Esophagus squamous epithelium (tissue), 5 donors: ENCODE data around the gene OR11L1. TPM values are rescaled to one million over a fixed set of nuclear protein-coding genes. Genes with fewer than 3 reads are reported as not detected.

Source experiments
- DNase-seq: peaks from one replicate; lab custom pipeline; 2025; lab: John Stamatoyannopoulos, UW
- H3K27ac ChIP-seq, 4 donors: fragments of 200-600 bp; sonication (generic); one replicate each; pipeline ENCODE4 v1.5.1; 2016 to 2019; ENCODE audit warnings: mild to moderate bottlenecking in 1 of 4
- H3K27me3 ChIP-seq, 4 donors: fragments of 200-600 bp; sonication (generic); 1 replicate in 3 of 4; 2 replicates in 1 of 4; pipeline versions ENCODE4 v1.5.1 to v1.6.0; 2017 to 2021; ENCODE audit warnings: antibody characterized with exemption in 1 of 4
- H3K36me3 ChIP-seq, 3 donors: fragments of 200-600 bp; sonication (generic); one replicate each; pipeline ENCODE4 v1.5.1; 2016 to 2019
- H3K4me1 ChIP-seq, 3 donors: fragments of 200-600 bp; sonication (generic); one replicate each; pipeline ENCODE4 v1.5.1; 2017 to 2019
- H3K4me3 ChIP-seq, 4 donors: fragments of 200-600 bp; sonication (generic); 1 replicate in 3 of 4; 2 replicates in 1 of 4; pipeline ENCODE4 v1.5.1; 2016 to 2019; ENCODE audit warnings: mild to moderate bottlenecking in 2 of 4, moderate library complexity in 1 of 4
- H3K9me3 ChIP-seq, 3 donors: fragments of 200-600 bp; sonication (generic); one replicate each; pipeline ENCODE4 v1.5.1; 2016 to 2019
- POLR2A ChIP-seq, 4 donors: fragments of 450-650 bp; IDR thresholded peaks; one replicate each; pipeline ENCODE4 v1.6.1; 2017; ENCODE audit warnings: antibody characterized with exemption in 4 of 4, mild to moderate bottlenecking in 4 of 4, moderate library complexity in 3 of 4
- WGBS, 2 donors: methylation state at CpG; one replicate each; pipeline ENCODE4 v1.1.5; 2018; 5-methylcytosine and 5-hydroxymethylcytosine counted together
- intact Hi-C: fragments of 100-400 bp; cut with DNase I; formaldehyde crosslinking; loops from one replicate; pipeline ENCODE4 v1.15.0; 2022
- total RNA-seq, 4 donors: library from RNA; depleted of rRNA; stranded (reverse); fragments of >200 nt; gene quantifications; one replicate each; pipeline ENCODE4 v1.1.0, GENCODE V29; 2016
- TF ChIP-seq, protein P1 (sequence below), 6 experiments: fragments of 450-650 bp in 4 of 6; fragments of 200-600 bp in 2 of 6; sonication (generic) in 2 of 6; IDR thresholded peaks; one replicate each; pipeline ENCODE4 v1.5.1; 2016 to 2019; ENCODE audit warnings: antibody characterized with exemption in 6 of 6, mild to moderate bottlenecking in 4 of 6, moderate library complexity in 4 of 6
- donor health status: DM: yes; HTN: yes; CAD: no.

Gene OR11L1
- total RNA-seq, 4 donors from 2014 or later, result not detected

DNA sequence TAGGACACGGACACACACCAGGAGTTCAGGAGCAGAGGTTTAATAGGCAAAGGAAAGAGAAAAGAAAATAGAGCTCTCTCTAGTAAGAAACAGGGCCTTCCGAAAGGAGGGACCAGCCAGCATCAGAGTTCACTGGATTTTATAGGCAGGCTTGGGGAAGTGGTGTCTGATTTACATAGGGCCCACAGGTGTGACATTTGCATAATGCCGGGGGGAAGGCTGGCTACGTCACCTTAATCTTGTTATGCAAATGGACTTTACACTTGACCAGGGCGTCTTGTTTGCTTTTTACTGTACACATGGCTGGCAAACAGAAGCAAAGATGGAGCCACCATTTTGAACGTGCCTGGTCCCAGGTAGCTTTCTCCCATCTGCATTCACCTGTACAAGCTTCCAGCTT lies 17.7 kb downstream of the OR11L1 start, which contains the start of gene OR14A16:
Gene OR14A16, minus strand, starts transcription at position 97 of the 400 bp plus-strand sequence. CDS start 8,390 bp downstream, outside the sequence.
- Histone ChIP-seq H3K27ac (no peak within 1 kb of the TSS), H3K4me3 (no peak within 1 kb of the TSS), H3K4me1 (no peaks in the 10 kb centered on the region), H3K36me3 (no peaks in the 10 kb centered on the region), H3K27me3 (no peaks in the 10 kb centered on the region), H3K9me3 (no peaks in the 10 kb centered on the region)
- intact Hi-C loops, result no loop called here
- 55 to 57% methylated on average over 5 to 6 of the region's 6 CpGs for WGBS, 2 donors
- TF ChIP-seq, protein P1, sequence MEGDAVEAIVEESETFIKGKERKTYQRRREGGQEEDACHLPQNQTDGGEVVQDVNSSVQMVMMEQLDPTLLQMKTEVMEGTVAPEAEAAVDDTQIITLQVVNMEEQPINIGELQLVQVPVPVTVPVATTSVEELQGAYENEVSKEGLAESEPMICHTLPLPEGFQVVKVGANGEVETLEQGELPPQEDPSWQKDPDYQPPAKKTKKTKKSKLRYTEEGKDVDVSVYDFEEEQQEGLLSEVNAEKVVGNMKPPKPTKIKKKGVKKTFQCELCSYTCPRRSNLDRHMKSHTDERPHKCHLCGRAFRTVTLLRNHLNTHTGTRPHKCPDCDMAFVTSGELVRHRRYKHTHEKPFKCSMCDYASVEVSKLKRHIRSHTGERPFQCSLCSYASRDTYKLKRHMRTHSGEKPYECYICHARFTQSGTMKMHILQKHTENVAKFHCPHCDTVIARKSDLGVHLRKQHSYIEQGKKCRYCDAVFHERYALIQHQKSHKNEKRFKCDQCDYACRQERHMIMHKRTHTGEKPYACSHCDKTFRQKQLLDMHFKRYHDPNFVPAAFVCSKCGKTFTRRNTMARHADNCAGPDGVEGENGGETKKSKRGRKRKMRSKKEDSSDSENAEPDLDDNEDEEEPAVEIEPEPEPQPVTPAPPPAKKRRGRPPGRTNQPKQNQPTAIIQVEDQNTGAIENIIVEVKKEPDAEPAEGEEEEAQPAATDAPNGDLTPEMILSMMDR (IDR thresholded peaks at IDR 0.05), result no peak
- no peak for TF ChIP-seq POLR2A (IDR thresholded peaks at IDR 0.05)
- no peak for DNase-seq

DNA sequence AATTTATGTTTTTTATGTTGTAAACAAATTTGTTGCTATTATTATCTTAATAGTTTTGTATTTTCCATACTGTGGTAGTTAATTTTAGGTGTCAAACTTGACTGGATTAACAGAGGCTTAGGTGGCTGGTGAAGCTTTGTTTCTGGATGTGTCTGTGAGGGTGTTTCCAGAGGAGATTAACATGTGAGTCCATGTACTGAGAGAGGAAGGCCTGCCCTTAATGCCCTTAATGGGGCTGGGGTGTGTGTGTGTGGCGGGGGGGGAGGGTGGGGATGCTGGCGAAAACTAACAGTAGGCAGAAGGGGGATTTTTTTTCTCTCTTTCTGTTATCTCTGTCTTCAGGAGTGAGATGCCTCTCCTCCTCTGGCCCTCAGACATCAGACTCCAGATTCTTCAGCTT lies 19.6 kb downstream of the OR11L1 start:
- H3K4me3 ChIP-seq, result no peak overlapping the region
- H3K4me1 ChIP-seq, result no peaks in the 10 kb centered on the region
- no peaks in the 10 kb centered on the region for H3K9me3 ChIP-seq
- no peaks in the 10 kb centered on the region for H3K36me3 ChIP-seq
- DNase-seq, result no peak
- TF ChIP-seq POLR2A (IDR thresholded peaks at IDR 0.05), result no peak
- TF ChIP-seq, protein P1 (IDR thresholded peaks at IDR 0.05), result no peak
- no peaks in the 10 kb centered on the region for H3K27me3 ChIP-seq
- intact Hi-C loops, result no loop called here
- H3K27ac ChIP-seq, result no peak overlapping the region
- 64% methylated on average over 1 of the region's 2 CpGs; no CpG with 5 or more reads in 1 of the 2 donors for WGBS, 2 donors

DNA sequence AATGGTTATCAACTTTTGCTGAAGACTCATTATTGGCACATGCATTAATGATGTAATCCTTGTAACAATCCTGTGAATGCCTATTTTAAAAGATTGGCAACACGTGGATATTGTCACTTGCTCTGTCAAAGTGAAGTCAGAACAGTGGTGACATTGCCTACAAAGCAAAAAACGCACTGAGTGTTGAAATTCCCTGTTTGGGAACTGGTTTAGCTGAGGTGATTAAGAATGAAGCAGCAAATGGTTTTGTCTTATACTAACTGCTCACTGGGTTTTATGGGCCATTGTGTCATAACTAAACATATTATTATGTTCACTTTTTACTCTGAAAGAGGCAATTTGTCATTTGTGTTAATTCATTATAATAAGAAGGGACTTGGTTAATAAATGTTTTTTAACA lies 29.1 kb downstream of the OR11L1 start:
- intact Hi-C loops, result no loop called here
- DNase-seq, result no peak
- no peaks in the 10 kb centered on the region for H3K27me3 ChIP-seq
- no peaks in the 10 kb centered on the region for H3K4me1 ChIP-seq
- H3K9me3 ChIP-seq, result peaks cover 0 to 6% (median 0%) of the 10 kb centered on the region in 3 donors
- TF ChIP-seq, protein P1 (IDR thresholded peaks at IDR 0.05), result no peak
- no peak for TF ChIP-seq POLR2A (IDR thresholded peaks at IDR 0.05)
- H3K4me3 ChIP-seq, result no peak overlapping the region
- H3K27ac ChIP-seq, result no peak overlapping the region
- WGBS, 2 donors, result 34 to 40% methylated on average over 2 of the region's 2 CpGs
- H3K36me3 ChIP-seq, result no peaks in the 10 kb centered on the region

DNA sequence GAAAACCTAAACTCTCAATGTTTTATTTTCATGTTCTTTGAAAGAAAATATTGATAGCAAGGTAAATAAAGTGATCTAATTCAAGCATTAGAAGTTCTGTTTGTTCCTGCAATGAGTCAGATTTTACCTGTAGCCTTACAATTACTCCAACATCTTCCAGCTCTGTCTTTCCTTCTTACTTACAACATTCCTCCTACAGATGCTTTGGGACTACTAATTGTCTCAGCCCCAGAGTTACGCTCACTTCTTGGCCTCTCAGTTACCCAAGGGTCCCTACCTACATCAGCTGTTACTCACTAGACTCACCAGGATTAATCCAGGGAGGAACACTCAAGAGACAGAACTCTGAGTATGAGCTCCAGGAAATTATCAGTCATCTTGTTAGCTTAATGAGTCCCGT lies 44.2 kb downstream of the OR11L1 start:
- 29 to 33% methylated on average over 2 of the region's 2 CpGs for WGBS, 2 donors
- DNase-seq, result no peak

More for the DNA sequence above, 44.2 kb downstream of the OR11L1 start:
- no peaks in the 10 kb centered on the region for H3K27me3 ChIP-seq
- TF ChIP-seq, protein P1 (IDR thresholded peaks at IDR 0.05), result no peak
- TF ChIP-seq POLR2A (IDR thresholded peaks at IDR 0.05), result no peak
- H3K4me1 ChIP-seq, result no peaks in the 10 kb centered on the region
- H3K4me3 ChIP-seq, result no peak overlapping the region
- H3K36me3 ChIP-seq, result no peaks in the 10 kb centered on the region
- no peak overlapping the region for H3K27ac ChIP-seq
- intact Hi-C loops, result no loop called here
- H3K9me3 ChIP-seq, result no peaks in the 10 kb centered on the region

Other genes with a start within 250 kb of the OR11L1 start
- gene OR2G3, start 236.3 kb downstream of the OR11L1 start, total RNA-seq, result not detected
- gene OR13G1, start 162.2 kb downstream of the OR11L1 start, total RNA-seq, result not detected
- not detected for gene OR6F1, start 125.2 kb downstream of the OR11L1 start, total RNA-seq
- gene OR14K1, start 103.3 kb downstream of the OR11L1 start, total RNA-seq, result not detected
- not detected for gene OR14A2, start 93.8 kb downstream of the OR11L1 start, total RNA-seq
- not detected for gene OR1C1, start 81.3 kb downstream of the OR11L1 start, total RNA-seq
- gene OR14A16, start 17.8 kb downstream of the OR11L1 start, total RNA-seq, result not detected
- gene TRIM58, start 15.3 kb upstream of the OR11L1 start, total RNA-seq, result 1 to 10 TPM in 1 of 4 donors, under 1 TPM in 2, not detected in 1; 0.19 to 6.5 (median 0.26) TPM
- gene OR2W3, start 53.7 kb upstream of the OR11L1 start, total RNA-seq, result 1 to 10 TPM in 2 of 4 donors, not detected in 2; 1.5 to 1.8 TPM
- gene OR2T8, start 78.4 kb upstream of the OR11L1 start, total RNA-seq, result under 1 TPM in 1 of 4 donors, not detected in 3; 0.23 TPM
- not detected for gene OR2AJ1, start 83.0 kb upstream of the OR11L1 start, total RNA-seq
- not detected for gene OR2L8, start 107.0 kb upstream of the OR11L1 start, total RNA-seq
- not detected for gene OR2AK2, start 123.3 kb upstream of the OR11L1 start, total RNA-seq
- not detected for gene OR2L5, start 171.8 kb upstream of the OR11L1 start, total RNA-seq
- not detected for gene OR2L2, start 188.2 kb upstream of the OR11L1 start, total RNA-seq
- not detected for gene OR2L3, start 204.9 kb upstream of the OR11L1 start, total RNA-seq